ENCODE data around the gene FUT7. TPM values are rescaled to one million over a fixed set of nuclear protein-coding genes. Genes with fewer than 3 reads are reported as not detected.

The FUT7 gene
- total and polyA plus RNA-seq, 2 of the 13 experiments (the other 11 are each of a cell fraction or from before 2014, with no cell fraction given), result 0.05 TPM; not detected in 1

- TF ChIP-seq MLXIP (CRISPR knock-in tag; IDR thresholded peaks at IDR 0.05; ENCODE audit: borderline replicate concordance), result no peak
- TF ChIP-seq ZNF451 (CRISPR knock-in tag; IDR thresholded peaks at IDR 0.05), result no peak
- TF ChIP-seq TMF1 (CRISPR knock-in tag; IDR thresholded peaks at IDR 0.05; ENCODE audit: low read depth), result no peak
- TF ChIP-seq U2AF1 (optimal IDR thresholded peaks at IDR 0.05; ENCODE audit: low read depth, low read length), result no peak
- no peak for TF ChIP-seq ZNF143 (CRISPR knock-in tag; IDR thresholded peaks at IDR 0.05)
Measured at GRCh38 chr9:137015540-137015930, 16.4 kb downstream of the FUT7 start (continued).

DNA sequence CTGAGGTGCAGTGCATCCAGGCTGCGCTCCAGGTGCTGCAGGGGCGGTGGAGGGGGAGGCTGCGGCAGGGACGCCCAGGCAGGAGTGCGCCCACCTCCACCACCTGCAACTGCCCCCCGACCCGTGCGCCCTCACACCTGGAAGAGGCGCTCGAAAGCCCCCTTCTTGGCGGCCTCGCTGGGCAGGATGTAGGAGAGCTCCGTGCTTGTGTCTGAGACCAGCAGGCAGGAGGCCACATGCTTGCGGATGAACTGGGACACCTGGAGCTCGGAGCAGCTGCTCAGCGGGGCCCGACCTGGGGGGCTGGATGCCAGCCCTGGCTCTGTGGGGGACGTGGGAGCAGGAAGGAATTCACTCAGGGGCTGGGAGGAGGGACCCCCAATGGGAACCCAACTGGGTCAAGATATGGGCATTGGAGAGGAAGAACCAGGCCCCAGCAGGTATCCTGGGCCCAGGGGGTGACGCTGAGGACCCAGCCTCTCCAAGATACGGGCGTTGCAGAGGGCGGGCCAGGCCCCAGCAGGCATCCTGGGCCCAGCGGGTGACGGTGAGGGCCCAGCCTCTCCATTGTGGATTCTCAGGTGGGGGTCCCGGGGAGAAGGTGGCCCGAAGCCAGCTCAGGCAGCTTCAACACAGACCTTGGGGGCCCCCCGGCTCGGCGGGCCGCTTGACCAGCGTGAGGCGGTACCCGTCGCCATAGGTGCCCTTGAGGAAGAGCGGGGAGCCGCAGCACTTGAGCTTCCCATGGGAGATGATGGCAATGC is 16.9 kb downstream of the FUT7 start:
- ATAC-seq (no peak), DNase-seq (ENCODE audit: low spot score) (no peak), FAIRE-seq (no peak)
- Histone ChIP-seq H3K9me3 (ENCODE audit: low read length) (no peaks in the 10 kb centered on the region), H3K79me2 (ENCODE audit: insufficient read depth, low read length) (no peaks in the 10 kb centered on the region), H3K4me3 (replicated peaks in 1 of 3; ENCODE audit: insufficient read depth in 1 of 3, low read depth in 2 of 3, low read length in 3 of 3) (no peak overlapping the region), H3K4me1 (ENCODE audit: insufficient read depth, low read length) (no peaks in the 10 kb centered on the region), H4K20me1 (ENCODE audit: insufficient read depth, low read length) (no peaks in the 10 kb centered on the region), H3K27me3 (ENCODE audit: control insufficient read depth in 1 of 2, insufficient read depth in 2 of 2, low read length in 2 of 2) (no peaks in the 10 kb centered on the region), H3K27ac (ENCODE audit: extremely low read length, insufficient read depth, low read length) (no peak overlapping the region), H2AFZ (ENCODE audit: low read length) (no peak overlapping the region), H3K4me2 (ENCODE audit: low read depth, low read length) (no peak overlapping the region), H3K36me3 (replicated peaks in 1 of 2; ENCODE audit: control insufficient read depth in 1 of 2, insufficient read depth in 2 of 2, low read length in 2 of 2) (peaks cover 1 to 2% of the 10 kb centered on the region in 2 experiments; a peak in 1 of 5 replicates), H3K9ac (ENCODE audit: insufficient read depth, low read depth, low read length) (no peak overlapping the region)
- POLR2A ChIA-PET, result no interaction called here
- TF ChIP-seq SP140L (CRISPR knock-in tag; IDR thresholded peaks at IDR 0.05; ENCODE audit: borderline replicate concordance) (no peak), TEAD2 (CRISPR knock-in tag; IDR thresholded peaks at IDR 0.05) (no peak), ZNF264 (CRISPR knock-in tag; IDR thresholded peaks at IDR 0.05) (no peak), GPN1 (CRISPR knock-in tag; IDR thresholded peaks at IDR 0.05; ENCODE audit: borderline replicate concordance) (no peak), ASH2L (IDR thresholded peaks at IDR 0.05; ENCODE audit: insufficient read length, low read depth, low read length) (no peak), ZNF143 (CRISPR knock-in tag; IDR thresholded peaks at IDR 0.05) (no peak), ZNF326 (CRISPR knock-in tag; IDR thresholded peaks at IDR 0.05; ENCODE audit: borderline replicate concordance) (no peak), ZNF709 (CRISPR knock-in tag; IDR thresholded peaks at IDR 0.05) (no peak), NR2F6 (IDR thresholded peaks at IDR 0.05) (no peak), NR2F6 (CRISPR knock-in tag; IDR thresholded peaks at IDR 0.05) (no peak), NKX3-1 (CRISPR knock-in tag; IDR thresholded peaks at IDR 0.05) (no peak)
- TF ChIP-seq, protein P1, sequence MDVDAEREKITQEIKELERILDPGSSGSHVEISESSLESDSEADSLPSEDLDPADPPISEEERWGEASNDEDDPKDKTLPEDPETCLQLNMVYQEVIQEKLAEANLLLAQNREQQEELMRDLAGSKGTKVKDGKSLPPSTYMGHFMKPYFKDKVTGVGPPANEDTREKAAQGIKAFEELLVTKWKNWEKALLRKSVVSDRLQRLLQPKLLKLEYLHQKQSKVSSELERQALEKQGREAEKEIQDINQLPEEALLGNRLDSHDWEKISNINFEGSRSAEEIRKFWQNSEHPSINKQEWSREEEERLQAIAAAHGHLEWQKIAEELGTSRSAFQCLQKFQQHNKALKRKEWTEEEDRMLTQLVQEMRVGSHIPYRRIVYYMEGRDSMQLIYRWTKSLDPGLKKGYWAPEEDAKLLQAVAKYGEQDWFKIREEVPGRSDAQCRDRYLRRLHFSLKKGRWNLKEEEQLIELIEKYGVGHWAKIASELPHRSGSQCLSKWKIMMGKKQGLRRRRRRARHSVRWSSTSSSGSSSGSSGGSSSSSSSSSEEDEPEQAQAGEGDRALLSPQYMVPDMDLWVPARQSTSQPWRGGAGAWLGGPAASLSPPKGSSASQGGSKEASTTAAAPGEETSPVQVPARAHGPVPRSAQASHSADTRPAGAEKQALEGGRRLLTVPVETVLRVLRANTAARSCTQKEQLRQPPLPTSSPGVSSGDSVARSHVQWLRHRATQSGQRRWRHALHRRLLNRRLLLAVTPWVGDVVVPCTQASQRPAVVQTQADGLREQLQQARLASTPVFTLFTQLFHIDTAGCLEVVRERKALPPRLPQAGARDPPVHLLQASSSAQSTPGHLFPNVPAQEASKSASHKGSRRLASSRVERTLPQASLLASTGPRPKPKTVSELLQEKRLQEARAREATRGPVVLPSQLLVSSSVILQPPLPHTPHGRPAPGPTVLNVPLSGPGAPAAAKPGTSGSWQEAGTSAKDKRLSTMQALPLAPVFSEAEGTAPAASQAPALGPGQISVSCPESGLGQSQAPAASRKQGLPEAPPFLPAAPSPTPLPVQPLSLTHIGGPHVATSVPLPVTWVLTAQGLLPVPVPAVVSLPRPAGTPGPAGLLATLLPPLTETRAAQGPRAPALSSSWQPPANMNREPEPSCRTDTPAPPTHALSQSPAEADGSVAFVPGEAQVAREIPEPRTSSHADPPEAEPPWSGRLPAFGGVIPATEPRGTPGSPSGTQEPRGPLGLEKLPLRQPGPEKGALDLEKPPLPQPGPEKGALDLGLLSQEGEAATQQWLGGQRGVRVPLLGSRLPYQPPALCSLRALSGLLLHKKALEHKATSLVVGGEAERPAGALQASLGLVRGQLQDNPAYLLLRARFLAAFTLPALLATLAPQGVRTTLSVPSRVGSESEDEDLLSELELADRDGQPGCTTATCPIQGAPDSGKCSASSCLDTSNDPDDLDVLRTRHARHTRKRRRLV (CRISPR knock-in tag; IDR thresholded peaks at IDR 0.05), result no peak
- no TSS peak for BruUV-seq (replicated peaks)
- 91% methylated on average over 4 of the region's 36 CpGs for WGBS (ENCODE audit: low lambda C conversion rate)
- intact Hi-C loops (cut with micrococcal nuclease; ENCODE audit: unreplicated experiment), result no loop called here
- in situ Hi-C loops (cut with HindIII; ENCODE audit: extremely low pct_ligation_motif_present, low pct_unique_long_range_greater_than_20kb), result no loop called here
- CTCF ChIA-PET (ENCODE audit: low intra/inter-chr PET ratio, low total read pairs), result no interaction called here
